NCI-H2196 treated with DMSO at 0.1 percent for 48 hours (cell line): Measurements from ENCODE around the gene RAG2.

ENCODE experiments used
- DNase-seq: peaks from one replicate; lab custom pipeline; 2025; ENCODE audit not compliant: unreplicated experiment; lab: John Stamatoyannopoulos, UW

The RAG2 gene

DNA sequence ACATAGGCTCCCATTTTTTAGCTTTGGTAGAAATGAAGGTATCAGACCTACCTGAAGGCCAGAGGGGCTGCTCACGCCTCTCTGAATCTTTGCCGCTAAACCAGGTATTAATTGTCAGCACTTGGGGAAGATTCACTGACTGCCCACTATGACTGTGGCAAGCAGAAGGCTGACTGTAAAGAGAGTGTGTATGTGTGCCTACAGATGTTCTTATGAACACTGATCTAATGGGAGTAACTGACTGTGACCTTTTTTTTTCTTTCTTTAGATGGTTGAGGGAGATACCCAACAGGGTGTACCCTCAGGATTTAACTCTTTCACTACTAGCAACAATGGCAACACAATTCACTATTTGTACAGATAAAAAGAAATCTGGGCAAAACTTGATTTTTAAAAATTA lies at the start of gene RAG2:
Gene RAG2 (minus strand): TSS at position 186 of the 400 bp plus-strand sequence. CDS start 4,068 bp downstream, outside the sequence.
- DNase-seq: no peak

GRCh38 chr11:36638556-36638955 lies 40.5 kb upstream of the RAG2 start:
- DNase-seq: no peak

DNA sequence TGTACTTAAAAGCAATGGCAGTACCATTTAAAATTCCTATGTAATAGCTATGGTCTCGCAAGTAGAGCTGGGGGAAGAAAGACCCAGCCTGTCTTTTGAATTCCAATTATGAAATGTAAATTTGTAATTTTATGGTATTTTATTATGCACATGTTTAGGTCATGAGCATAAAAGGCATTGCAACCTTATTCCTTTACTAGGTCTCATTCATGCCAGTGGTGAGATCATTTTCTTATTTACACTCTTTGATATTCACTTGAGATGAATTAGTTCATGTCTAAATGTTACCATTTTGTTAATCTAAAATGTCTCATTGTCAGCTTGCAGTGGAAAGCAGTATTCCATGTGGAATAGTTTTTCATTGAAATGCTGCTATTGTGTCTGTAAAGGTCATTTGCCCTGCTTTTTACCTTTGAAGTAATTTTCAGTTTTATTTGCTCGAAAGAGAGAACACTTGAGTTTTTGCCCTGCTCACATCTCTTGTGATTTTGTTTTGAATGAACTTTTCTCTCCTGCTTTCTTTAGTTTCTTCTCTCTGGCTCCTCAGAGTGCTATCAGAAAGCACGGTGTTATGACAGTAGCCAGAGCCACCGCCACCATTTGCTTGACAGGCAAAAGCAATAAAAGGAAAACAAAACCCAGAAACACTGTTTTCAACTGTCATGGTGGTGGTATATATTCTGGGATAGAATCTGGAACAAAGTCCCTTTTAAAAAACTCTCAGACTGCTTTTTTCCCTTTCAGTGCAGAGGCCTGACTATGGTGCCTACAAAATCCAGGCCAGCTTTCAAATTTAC lies 37.2 kb upstream of the RAG2 start:
- no peak for DNase-seq

GRCh38 chr11:36631774-36632173 lies 33.7 kb upstream of the RAG2 start:
- no peak for DNase-seq

DNA sequence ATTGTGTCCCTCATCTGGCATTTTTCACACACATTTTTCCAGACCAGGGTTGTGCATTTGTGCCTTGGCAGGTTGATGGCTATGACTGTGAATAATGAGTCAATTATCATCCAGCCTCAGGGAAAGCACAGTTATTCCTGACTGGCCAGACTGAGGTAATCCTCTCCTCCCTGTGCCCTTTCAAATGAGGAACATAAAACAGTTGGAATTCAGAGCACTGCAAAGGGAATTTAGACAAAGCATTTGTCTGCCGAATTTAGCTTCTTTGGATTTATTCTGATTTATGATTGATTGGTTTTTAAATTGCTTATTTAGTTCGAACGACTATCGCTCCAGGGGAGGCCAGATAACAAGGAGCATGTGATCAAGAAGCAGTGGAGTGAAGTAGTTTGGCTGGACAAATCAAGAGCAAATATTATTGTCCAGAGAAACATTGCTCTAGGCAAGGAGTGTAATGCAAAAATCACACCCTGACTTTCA lies 30.8 kb upstream of the RAG2 start:
- no peak for DNase-seq

GRCh38 chr11:36628141-36628540 lies 30.1 kb upstream of the RAG2 start:
- DNase-seq: no peak

- no peak for DNase-seq
Observed at GRCh38 chr11:36627471-36627870, 29.4 kb upstream of the RAG2 start.

DNA sequence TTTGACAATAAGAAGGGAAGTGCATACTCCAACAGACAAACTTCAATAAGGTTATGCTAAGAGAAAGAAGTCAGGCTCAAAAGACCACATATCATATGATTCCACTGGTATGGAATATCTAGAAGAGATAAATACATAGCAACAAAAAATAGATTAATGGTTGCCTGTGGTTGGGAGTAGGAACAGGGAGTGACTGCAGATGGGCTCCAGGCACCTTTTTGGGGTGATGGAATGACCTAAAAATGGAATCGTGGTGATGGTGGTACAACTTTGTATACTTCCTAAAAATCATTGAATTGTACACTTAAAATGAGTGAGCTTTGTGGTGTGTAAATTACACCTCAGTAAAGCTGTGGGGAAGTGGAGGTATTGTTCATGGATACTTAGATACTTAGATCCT lies 29.0 kb upstream of the RAG2 start:
- no peak for DNase-seq

DNA sequence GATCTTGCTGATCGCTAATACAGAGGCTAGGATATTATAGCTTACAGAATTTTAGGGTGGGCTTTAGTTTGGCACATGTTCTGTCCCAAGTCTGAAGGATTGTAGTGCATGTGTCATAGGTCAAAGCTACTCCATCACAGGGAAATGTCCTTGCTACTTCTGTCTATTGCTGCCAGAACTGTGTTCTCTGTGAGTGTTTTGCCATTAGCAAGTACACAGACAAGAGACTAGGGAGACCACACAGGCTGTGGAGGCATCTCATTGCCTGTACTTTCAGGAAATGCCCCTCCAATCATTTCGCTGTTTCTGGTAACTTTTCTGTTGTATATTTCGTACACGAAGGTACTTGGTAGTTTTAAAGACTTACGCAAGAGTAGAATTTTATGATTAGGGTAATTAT lies 25.5 kb upstream of the RAG2 start:
- no peak for DNase-seq

DNA sequence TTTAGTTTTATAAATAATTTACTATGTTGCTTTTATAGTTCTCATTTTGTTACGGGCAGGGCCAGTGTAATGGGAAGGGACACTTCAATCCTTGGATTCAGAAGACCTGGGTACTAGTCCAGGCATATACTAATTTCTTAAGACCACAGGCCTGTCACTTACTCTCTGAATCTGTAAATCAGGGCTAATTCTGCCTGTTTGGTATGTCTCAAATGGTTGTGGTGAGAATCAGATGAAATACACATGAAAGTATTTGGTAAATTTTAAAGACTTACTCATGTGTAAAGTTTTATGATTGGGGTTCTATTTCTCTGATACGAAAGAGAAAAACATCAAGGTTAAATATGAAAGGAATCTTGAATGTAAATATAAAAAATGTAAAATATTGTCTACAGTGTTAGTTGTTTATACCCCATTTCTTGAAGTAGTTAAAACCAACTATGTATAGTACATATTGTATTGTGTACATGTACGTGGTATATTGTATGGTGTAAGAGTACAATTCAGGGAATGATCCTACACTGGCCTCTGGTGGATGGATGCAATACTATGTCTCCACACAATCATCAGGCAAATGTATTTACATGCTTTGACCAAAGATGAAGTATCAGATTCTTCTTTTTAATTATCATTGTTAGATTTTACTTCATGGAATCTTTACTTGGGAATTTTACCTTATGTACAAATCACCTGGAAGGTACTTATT lies 24.5 kb upstream of the RAG2 start:
- no peak for DNase-seq

GRCh38 chr11:36620246-36620645 lies 22.2 kb upstream of the RAG2 start:
- no peak for DNase-seq

- DNase-seq: no peak
Observed at GRCh38 chr11:36619502-36619901, 21.5 kb upstream of the RAG2 start.

GRCh38 chr11:36618363-36619047 lies 20.5 kb upstream of the RAG2 start:
- DNase-seq: no peak

DNA sequence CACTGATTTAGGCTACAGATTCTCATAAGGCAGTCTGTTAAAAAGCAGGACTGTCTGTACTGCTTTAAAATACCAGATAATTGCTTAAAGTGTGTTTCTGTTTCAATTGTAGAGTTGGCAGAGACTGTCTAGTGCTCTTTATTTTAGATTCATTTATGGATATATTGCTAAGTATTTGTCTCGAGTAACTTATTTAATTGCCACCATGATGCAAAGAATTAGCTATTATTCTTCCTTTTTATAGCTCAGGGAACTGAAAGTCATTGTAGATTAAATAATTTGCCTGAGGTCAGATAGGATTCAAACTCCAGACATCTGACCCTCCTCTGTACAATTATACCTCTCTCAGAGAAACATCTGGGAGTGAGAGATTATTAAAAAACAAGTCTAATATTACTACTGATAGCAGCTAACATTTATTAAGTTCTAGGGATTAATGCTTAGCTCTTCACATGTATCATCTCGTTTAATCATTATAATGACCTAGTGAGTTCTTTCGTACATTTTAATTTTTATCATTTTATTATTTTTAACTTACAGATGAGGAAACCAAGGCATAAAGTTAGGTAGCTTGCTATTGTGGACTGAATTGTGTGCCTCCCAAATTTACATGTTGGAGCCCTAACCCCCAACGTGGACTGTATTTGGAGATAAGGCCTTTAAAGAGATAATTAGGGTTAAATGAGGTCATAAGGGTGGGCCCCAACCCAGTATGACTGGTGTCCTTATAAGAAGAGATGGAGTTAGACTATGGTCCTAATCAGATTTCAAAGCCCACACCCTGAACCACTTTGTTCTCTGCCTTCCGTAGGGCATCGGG lies 19.7 kb upstream of the RAG2 start:
- no peak for DNase-seq

GRCh38 chr11:36615826-36616225 lies 17.8 kb upstream of the RAG2 start:
- DNase-seq: no peak

- DNase-seq: no peak
Observed at GRCh38 chr11:36609383-36609782, 11.3 kb upstream of the RAG2 start.

GRCh38 chr11:36608491-36609199 lies 10.6 kb upstream of the RAG2 start:
- DNase-seq: no peak

DNA sequence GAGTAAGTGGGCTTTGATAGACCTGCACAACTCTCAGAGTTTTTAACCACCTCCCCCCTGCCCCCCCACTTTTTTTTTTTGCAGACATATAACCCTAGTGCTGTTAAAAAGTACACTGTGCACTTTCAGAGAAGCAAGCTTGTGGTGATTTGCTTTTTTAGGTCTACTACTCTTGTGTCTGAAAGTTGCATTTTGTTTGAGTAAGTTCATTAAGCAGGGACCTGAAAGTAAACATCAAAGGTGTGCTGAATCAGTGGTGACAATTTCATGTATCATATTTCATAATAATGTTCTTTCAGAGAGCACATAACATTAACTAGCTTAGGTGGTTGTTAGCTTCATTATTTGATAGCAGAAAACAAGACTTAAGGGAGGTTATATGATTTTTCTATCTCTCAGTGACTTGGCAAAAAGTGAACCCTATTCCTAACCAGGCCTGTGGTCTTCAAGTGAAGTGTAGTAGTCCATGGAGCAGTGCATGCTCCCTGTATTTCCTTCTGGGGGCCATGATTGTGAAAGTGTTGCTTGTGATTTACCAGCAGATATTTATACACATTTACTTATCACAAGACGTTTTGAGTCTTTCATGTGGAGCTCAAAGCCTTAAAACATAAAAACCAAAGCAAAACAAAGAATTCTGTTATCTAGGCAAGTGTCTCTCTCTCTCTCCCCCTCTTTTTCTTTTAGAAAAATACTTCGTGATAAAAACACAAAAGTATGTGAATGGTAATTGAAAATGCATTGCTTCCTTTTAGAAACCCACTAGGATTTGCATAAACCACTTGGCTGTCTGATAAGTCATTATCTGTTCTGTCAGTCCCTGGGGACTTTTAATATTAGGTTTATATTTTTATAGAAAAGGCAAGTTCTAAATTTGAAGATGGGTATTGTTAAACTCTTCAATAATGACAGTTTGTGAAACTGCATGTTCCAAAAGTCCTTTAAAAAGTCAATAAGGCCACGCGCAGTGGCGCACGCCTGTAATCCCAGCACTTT lies 7.5 kb upstream of the RAG2 start:
- no peak for DNase-seq

GRCh38 chr11:36602135-36602534 lies 4.1 kb upstream of the RAG2 start:
- no peak for DNase-seq
